Measurements from ENCODE around the gene SLC46A3.

SLC46A3 gene

DNA sequence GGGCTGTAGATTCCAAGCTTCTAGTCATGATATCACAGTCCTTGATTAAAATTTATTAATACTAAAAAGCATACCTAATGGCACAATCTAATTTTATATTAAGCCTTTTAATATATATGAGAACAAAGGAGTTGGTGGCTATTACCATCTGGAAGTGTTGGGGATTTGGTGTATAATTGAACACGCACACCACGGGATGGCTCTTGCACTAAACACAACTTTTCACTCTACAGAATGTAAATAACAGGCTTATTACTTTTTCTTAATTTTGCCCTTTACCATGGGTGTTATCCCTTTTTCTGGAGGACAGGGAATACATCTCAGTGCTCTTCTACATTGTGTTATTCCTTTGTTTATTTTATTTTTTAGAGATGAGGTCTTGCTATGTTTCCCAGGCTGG is 38.2 kb downstream of the SLC46A3 start:
- no peak for DNase-seq (ENCODE audit: low read depth, low spot score)
- no peak overlapping the region for H3K27ac ChIP-seq
- H3K4me3 ChIP-seq, result no peak overlapping the region
- TF ChIP-seq FOXP2 (optimal IDR thresholded peaks at IDR 0.05; ENCODE audit: control extremely low read depth, extremely low read length, insufficient read depth) (no peak), POLR2AphosphoS5 (IDR thresholded peaks at IDR 0.05; ENCODE audit: borderline replicate concordance, low read depth, low read length) (0 out of 2 replicates have a peak, but pooled peaks have one; percentile 16)
- H3K9me3 ChIP-seq (ENCODE audit: low read depth, low read length), result no peaks in the 10 kb centered on the region
- no peak overlapping the region for H3K9ac ChIP-seq (ENCODE audit: insufficient read length)
- H3K36me3 ChIP-seq (ENCODE audit: insufficient read depth, low read length), result peaks cover 37% of the 10 kb centered on the region

DNA sequence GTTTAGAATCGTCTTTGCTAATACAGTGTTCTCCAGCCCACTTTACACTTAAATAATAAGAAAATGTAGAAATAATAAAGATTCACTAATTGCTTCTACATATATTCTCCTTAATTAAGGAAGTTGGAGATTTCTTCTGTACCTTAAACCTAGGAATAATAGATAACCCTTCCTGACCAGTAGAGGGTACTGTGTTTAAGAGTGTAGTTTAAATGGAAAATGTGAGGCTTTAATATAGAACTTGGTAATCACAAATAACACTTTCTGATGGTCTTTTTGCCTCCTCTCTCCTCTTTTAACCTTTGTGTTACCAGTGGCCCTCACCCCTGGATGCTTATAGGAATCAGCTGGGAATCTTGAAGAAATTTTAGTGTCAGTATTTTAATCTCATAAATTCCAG is 39.1 kb downstream of the SLC46A3 start:
- Histone ChIP-seq H3K36me3 (ENCODE audit: insufficient read depth, low read length) (peaks cover 46% of the 10 kb centered on the region), H3K9ac (ENCODE audit: insufficient read length) (no peak overlapping the region), H3K9me3 (ENCODE audit: low read depth, low read length) (no peaks in the 10 kb centered on the region), H3K27ac (no peak overlapping the region), H3K4me3 (no peak overlapping the region)
- no peak for DNase-seq (ENCODE audit: low read depth, low spot score)
- no peak for TF ChIP-seq POLR2AphosphoS5 (IDR thresholded peaks at IDR 0.05; ENCODE audit: borderline replicate concordance, low read depth, low read length)
- TF ChIP-seq EZH2 (IDR thresholded peaks at IDR 0.05), result no peak
- TF ChIP-seq FOXP2 (optimal IDR thresholded peaks at IDR 0.05; ENCODE audit: control extremely low read depth, extremely low read length, insufficient read depth), result no peak

DNA sequence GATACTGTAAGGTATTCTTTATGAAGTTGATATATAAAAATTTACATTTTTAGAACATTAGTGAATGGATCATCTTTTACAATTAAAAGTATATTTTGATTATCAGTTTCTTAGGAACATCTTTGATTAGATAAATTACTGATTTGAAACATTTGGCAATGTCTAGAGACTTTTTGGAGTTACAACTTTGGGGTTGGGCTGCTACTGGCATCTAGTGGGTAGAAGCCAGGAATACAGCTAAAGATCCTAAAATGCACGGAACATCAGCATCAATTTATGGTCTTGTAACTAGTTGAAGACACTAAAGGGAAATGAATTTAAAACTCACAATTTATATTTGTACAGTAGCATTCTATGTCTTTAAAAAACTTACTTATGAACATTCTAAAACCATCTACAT is 40.0 kb downstream of the SLC46A3 start:
- no peak overlapping the region for H3K9ac ChIP-seq (ENCODE audit: insufficient read length)
- no peak overlapping the region for H3K27ac ChIP-seq
- peaks cover 54% of the 10 kb centered on the region for H3K36me3 ChIP-seq (ENCODE audit: insufficient read depth, low read length)
- H3K9me3 ChIP-seq (ENCODE audit: low read depth, low read length), result no peaks in the 10 kb centered on the region
- no peak for TF ChIP-seq EZH2 (IDR thresholded peaks at IDR 0.05)
- TF ChIP-seq POLR2AphosphoS5 (IDR thresholded peaks at IDR 0.05; ENCODE audit: borderline replicate concordance, low read depth, low read length), result no peak
- no peak for TF ChIP-seq FOXP2 (optimal IDR thresholded peaks at IDR 0.05; ENCODE audit: control extremely low read depth, extremely low read length, insufficient read depth)
- H3K4me3 ChIP-seq, result no peak overlapping the region
- DNase-seq (ENCODE audit: low read depth, low spot score), result no peak

DNA sequence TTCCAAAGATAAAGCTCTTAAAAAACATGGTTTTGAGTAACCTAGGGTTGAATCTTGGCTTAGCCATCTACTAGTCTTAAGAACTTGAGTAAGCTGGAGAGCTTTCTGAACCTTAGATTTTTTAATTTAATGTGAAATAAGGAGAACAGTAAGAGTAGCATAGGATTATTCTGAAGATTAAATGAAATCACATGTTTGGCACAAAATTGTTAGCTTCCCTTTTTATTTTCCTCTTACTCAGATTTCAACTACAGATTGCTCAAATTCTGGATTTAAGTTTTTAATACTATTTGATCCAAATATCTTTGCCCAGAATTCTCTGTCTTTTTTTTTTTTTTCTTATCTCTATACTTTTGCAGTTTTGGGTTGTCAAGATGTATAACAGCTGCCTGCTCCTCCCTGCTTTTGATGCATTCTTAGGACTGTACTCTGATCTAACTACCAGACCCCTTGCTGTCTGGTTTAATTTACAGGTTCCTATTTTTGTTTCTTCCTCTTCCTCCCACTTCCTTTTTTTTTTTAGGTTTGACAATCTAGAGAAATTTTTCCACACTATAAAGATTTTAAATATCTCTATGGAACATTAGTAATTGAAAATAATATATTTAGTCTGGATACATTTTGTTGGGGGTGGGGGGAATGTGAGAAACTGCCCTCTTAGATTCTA is 47.5 kb downstream of the SLC46A3 start:
- H3K36me3 ChIP-seq (ENCODE audit: insufficient read depth, low read length), result peaks cover 95% of the 10 kb centered on the region

DNA sequence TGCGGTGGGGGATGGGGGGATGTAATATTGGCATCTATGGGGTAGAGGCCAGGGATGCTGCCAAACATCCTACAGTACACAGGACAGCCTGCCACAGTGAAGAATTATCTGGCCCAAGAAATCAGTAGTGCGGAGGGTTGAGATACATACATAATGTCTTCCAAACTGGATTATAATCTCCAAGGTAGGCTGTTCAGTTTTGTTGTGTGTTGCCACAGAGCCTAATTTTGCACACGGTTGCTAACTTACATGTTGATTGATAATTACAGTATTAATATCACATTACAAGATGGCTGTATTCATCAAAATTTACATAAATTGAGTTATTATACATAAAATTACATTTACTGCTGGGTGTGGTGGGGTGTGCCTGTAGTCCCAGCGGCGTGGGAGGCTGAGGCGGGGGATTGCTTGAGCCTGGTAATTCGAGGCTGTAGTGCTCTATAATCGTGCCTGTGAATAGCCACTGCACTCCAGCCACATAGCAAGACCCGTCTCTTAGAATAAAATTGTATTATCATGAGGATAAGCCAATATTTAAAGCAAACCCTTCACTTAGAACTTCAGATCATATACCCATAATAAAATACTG is 51.8 kb downstream of the SLC46A3 start:
- Histone ChIP-seq H3K36me3 (ENCODE audit: insufficient read depth, low read length) (peaks cover 96% of the 10 kb centered on the region), H3K4me3 (no peak overlapping the region), H3K9me3 (ENCODE audit: low read depth, low read length) (no peaks in the 10 kb centered on the region), H3K27ac (no peak overlapping the region), H3K9ac (ENCODE audit: insufficient read length) (no peak overlapping the region)
- no peak for DNase-seq (ENCODE audit: low read depth, low spot score)
- TF ChIP-seq FOXP2 (optimal IDR thresholded peaks at IDR 0.05; ENCODE audit: control extremely low read depth, extremely low read length, insufficient read depth), result no peak
- TF ChIP-seq POLR2AphosphoS5 (IDR thresholded peaks at IDR 0.05; ENCODE audit: borderline replicate concordance, low read depth, low read length), result no peak
- no peak for TF ChIP-seq EZH2 (IDR thresholded peaks at IDR 0.05)

More for the DNA sequence above, 47.5 kb downstream of the SLC46A3 start:
- H3K27ac ChIP-seq, result no peak overlapping the region
- H3K9me3 ChIP-seq (ENCODE audit: low read depth, low read length), result no peaks in the 10 kb centered on the region
- no peak overlapping the region for H3K9ac ChIP-seq (ENCODE audit: insufficient read length)
- no peak overlapping the region for H3K4me3 ChIP-seq
- TF ChIP-seq EZH2 (IDR thresholded peaks at IDR 0.05) (no peak), POLR2AphosphoS5 (IDR thresholded peaks at IDR 0.05; ENCODE audit: borderline replicate concordance, low read depth, low read length) (no peak), FOXP2 (optimal IDR thresholded peaks at IDR 0.05; ENCODE audit: control extremely low read depth, extremely low read length, insufficient read depth) (no peak)
- no peak for DNase-seq (ENCODE audit: low read depth, low spot score)

DNA sequence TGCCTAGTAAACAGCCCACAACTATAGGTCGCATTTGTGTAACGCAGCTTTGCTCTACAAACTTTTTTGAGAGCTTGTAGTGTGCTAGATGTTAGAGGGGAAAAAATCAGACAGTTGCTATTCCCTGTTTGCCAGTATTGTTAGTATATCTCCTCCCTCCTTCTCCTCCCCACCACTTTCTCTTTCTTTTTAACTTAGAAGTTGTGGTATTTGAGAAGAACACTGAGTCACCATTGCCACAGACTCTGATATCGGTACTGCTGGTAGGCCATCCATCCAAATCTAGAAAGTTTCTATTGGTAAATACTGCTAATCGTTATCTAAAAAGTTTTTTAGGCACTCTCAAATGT is 59.2 kb downstream of the SLC46A3 start:
- no peaks in the 10 kb centered on the region for H3K9me3 ChIP-seq (ENCODE audit: low read depth, low read length)
- DNase-seq (ENCODE audit: low read depth, low spot score), result no peak
- H3K36me3 ChIP-seq (ENCODE audit: insufficient read depth, low read length), result peaks cover 37% of the 10 kb centered on the region
- TF ChIP-seq EZH2 (IDR thresholded peaks at IDR 0.05) (no peak), POLR2AphosphoS5 (IDR thresholded peaks at IDR 0.05; ENCODE audit: borderline replicate concordance, low read depth, low read length) (no peak), FOXP2 (optimal IDR thresholded peaks at IDR 0.05; ENCODE audit: control extremely low read depth, extremely low read length, insufficient read depth) (no peak)
- peak overlapping the region; percentile 55; the same call in 1 of the 2 replicates for H3K27ac ChIP-seq
- peak overlapping the region; percentile 97 for H3K9ac ChIP-seq (ENCODE audit: insufficient read length)
- peak overlapping the region; percentile 97 for H3K4me3 ChIP-seq

DNA sequence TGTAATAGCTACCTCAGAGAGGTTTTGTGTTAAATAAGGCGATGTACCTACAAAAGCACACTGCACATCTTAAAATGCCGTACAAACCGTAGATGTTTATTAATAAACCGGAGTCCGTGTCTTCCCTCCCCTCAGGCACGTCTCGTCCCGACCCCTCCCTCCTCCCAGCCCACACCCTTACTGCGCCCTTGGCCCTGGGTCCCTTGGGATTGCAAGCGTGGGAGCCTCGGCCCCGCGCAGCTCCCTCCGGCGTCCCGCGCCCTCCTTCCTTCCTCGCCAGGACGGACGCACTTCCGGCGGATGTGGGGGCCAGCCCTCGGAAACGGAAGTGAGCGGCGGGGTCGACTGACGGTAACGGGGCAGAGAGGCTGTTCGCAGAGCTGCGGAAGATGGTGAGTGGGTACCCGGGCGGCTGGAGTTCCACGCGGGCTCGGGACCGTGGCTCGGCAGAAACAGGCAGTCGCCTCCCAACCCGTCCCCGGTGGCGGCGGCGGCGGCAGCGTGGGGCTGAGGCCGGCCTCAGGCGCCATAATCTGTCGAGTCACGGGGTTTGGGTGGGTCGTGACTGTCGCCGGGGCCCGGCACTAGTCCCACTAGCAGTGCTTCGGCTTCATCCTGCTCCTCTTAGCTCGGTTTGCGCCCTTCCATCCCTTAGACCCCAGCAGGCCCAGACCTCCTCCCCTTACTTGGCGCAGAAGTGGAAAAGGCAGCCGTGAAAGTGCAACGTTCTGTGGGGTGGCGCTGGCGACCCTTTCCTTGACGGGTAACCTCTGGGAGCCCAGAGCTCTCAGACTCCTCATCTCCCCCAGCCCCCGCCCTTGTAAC is 59.8 kb downstream of the SLC46A3 start, which contains the start of gene POMP:
POMP (plus strand) TSS at position 335 of the 825 bp plus-strand sequence; CDS start at position 390, 55 bp downstream.
- Histone ChIP-seq H3K27ac (peak within 1 kb of the TSS; percentile 76), H3K36me3 (ENCODE audit: insufficient read depth, low read length) (peaks cover 31% of the 10 kb centered on the region), H3K4me3 (peak within 1 kb of the TSS; percentile 97), H3K9me3 (ENCODE audit: low read depth, low read length) (no peaks in the 10 kb centered on the region), H3K9ac (ENCODE audit: insufficient read length) (peak within 1 kb of the TSS; percentile 97)
- DNase-seq (ENCODE audit: low read depth, low spot score), result peak; percentile 57
- peak; percentile 98 for TF ChIP-seq POLR2AphosphoS5 (IDR thresholded peaks at IDR 0.05; ENCODE audit: borderline replicate concordance, low read depth, low read length)
- TF ChIP-seq FOXP2 (optimal IDR thresholded peaks at IDR 0.05; ENCODE audit: control extremely low read depth, extremely low read length, insufficient read depth), result peak; percentile 55
- no peak for TF ChIP-seq EZH2 (IDR thresholded peaks at IDR 0.05)

DNA sequence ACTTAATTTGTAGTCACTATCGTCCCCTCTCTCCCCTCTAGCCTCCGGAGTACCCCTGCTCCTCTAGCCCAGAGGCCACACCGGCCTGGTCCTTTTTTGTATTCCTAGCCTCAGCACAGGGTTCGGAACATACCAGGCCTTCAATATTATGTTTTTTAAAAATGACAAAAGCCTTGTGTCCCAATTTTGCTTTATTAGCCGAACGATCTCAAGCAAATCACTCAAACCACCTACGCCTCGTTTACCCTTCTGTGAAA is 60.3 kb downstream of the SLC46A3 start:
- H3K4me3 ChIP-seq, result peak overlapping the region; percentile 97
- DNase-seq (ENCODE audit: low read depth, low spot score), result no peak
- H3K27ac ChIP-seq, result peak overlapping the region; percentile 76
- no peaks in the 10 kb centered on the region for H3K9me3 ChIP-seq (ENCODE audit: low read depth, low read length)
- H3K36me3 ChIP-seq (ENCODE audit: insufficient read depth, low read length), result peaks cover 26% of the 10 kb centered on the region
- TF ChIP-seq EZH2 (IDR thresholded peaks at IDR 0.05) (no peak), POLR2AphosphoS5 (IDR thresholded peaks at IDR 0.05; ENCODE audit: borderline replicate concordance, low read depth, low read length) (no peak), FOXP2 (optimal IDR thresholded peaks at IDR 0.05; ENCODE audit: control extremely low read depth, extremely low read length, insufficient read depth) (no peak)
- H3K9ac ChIP-seq (ENCODE audit: insufficient read length), result peak overlapping the region; percentile 97
